Mucosa of descending colon (tissue), 3 donors: ENCODE results near the gene ST8SIA6. TPM values are rescaled to one million over a fixed set of nuclear protein-coding genes. Genes with fewer than 3 reads are reported as not detected.

ENCODE experiments used
- ATAC-seq: fragments of 200-7000 bp; cut with Tn5 transposase; one replicate; pipeline ENCODE4 v1.9.1; 2020; ENCODE audit warnings: mild to moderate bottlenecking, moderate library complexity
- DNase-seq, 3 donors: peaks; one replicate each; pipeline ENCODE4 v3.0.0-alpha.2; 2020
- H3K36me3 ChIP-seq: fragments of 200-600 bp; one replicate; pipeline ENCODE4 v1.8.0; 2021; ENCODE audit warnings: low read depth, mild to moderate bottlenecking
- H3K4me1 ChIP-seq: fragments of 200-600 bp; one replicate; pipeline ENCODE4 v1.8.0; 2021; ENCODE audit warnings: low read depth, mild to moderate bottlenecking
- H3K4me3 ChIP-seq: fragments of 200-600 bp; one replicate; pipeline ENCODE4 v1.8.0; 2021; ENCODE audit warnings: mild to moderate bottlenecking
- H3K9me3 ChIP-seq: fragments of 200-600 bp; one replicate; pipeline ENCODE4 v1.8.0; 2021; ENCODE audit warnings: mild to moderate bottlenecking
- intact Hi-C, 2 donors: fragments of 100-400 bp; cut with DNase I in 1 of 2; cut with micrococcal nuclease in 1 of 2; formaldehyde crosslinking; loops; one replicate each; pipeline versions ENCODE4 v1.11.0 to v1.11.1; 2022; cut with DNase I, micrococcal nuclease
- total RNA-seq, 3 donors: library from RNA; stranded (reverse); fragmentation: NEBNext Ultra II Directional in 2 of 3; extraction: Animal tissue kit (Norgen Biotek cat#: 25700) in 2 of 3; gene quantifications; one replicate each; pipeline versions ENCODE4 v1.2.1 to v1.2.4, GENCODE V29; 2021 to 2023
- TF ChIP-seq, protein P1 (sequence below): fragments of 200-600 bp; IDR thresholded peaks from one replicate; pipeline ENCODE4 v1.8.0; 2022; ENCODE audit warnings: antibody characterized with exemption, mild to moderate bottlenecking
- donor health status: DM: no; HTN: no; CAD: no; lungs with moderate emphysema.
- donor health status: DM: no; HTN: no; CAD: no.
- donor health status: DM: no; HTN: yes; CAD: no.

The ST8SIA6 gene
- total RNA-seq, 3 donors from 2014 or later: 1.6 to 4.2 (median 2.2) TPM

DNA sequence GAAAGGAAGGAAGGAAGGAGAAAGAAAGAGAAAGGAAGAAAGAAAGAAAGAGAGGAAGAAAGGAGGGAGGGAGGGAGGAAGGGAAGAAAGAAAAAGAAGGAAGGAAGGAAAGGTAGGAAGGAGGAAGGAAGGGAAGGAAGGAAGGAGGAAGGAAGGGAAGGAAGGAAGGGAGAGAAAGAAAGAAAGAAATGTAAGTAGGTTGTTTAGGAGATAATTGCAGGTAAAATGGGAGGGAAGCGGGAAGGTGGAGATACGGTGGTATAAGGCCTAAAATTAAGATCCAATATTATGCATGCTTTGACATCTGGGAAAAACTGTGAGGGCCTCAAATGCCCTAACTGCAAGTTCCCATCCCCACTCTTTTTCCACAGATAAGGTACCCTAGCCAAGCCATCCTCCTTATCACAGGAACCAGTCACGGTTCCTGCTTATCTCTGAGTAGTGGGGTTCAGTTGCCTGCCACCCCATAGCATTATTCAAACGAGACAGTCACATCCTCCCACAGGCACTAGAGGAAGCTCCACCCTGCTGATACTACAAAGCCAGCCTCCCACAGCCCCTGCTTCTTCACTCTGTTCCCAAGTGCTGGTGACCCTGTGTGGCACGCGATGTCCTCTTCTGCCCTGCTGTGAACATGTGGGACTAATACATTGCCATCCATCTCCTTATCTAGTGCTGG lies 28.7 kb downstream of the ST8SIA6 start:
- TF ChIP-seq, protein P1, sequence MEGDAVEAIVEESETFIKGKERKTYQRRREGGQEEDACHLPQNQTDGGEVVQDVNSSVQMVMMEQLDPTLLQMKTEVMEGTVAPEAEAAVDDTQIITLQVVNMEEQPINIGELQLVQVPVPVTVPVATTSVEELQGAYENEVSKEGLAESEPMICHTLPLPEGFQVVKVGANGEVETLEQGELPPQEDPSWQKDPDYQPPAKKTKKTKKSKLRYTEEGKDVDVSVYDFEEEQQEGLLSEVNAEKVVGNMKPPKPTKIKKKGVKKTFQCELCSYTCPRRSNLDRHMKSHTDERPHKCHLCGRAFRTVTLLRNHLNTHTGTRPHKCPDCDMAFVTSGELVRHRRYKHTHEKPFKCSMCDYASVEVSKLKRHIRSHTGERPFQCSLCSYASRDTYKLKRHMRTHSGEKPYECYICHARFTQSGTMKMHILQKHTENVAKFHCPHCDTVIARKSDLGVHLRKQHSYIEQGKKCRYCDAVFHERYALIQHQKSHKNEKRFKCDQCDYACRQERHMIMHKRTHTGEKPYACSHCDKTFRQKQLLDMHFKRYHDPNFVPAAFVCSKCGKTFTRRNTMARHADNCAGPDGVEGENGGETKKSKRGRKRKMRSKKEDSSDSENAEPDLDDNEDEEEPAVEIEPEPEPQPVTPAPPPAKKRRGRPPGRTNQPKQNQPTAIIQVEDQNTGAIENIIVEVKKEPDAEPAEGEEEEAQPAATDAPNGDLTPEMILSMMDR: no peak
- H3K4me1 ChIP-seq: no peaks in the 10 kb centered on the region
- DNase-seq (peak in 1 of 3 donors; percentile 55), ATAC-seq (peak; percentile 41)
- no peaks in the 10 kb centered on the region for H3K9me3 ChIP-seq
- no peak overlapping the region for H3K4me3 ChIP-seq
- intact Hi-C loops: no loop called here
- no peaks in the 10 kb centered on the region for H3K36me3 ChIP-seq

DNA sequence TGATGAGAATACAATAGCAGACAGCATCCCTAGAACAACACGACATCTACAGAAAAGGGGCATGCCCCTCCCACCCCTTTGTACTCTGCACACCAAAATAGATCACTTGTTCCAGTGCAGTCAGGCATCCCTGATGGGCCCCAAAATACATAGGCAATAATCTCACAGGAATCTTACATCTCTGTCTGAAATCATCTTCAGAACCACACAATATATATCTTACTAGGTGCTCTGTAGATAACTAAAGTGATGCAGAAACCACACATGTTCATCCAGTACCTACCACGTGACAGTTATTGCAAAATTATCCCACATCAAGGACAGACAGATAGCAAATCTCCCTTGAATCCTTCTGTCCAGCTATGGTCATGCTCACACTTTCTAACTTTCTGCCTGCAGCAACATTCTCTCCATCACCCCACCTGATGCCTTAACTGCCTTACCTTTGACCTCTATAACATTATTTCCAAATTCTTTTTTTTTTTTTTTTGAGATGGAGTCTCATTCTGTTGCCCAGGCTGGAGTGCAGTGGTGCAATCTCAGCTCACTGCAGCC lies 30.7 kb downstream of the ST8SIA6 start:
- no peaks in the 10 kb centered on the region for H3K4me1 ChIP-seq
- ATAC-seq (no peak), DNase-seq (no peak)
- no peak overlapping the region for H3K4me3 ChIP-seq
- H3K9me3 ChIP-seq: no peaks in the 10 kb centered on the region
- intact Hi-C loops: no loop called here
- no peaks in the 10 kb centered on the region for H3K36me3 ChIP-seq
- TF ChIP-seq, protein P1: no peak

DNA sequence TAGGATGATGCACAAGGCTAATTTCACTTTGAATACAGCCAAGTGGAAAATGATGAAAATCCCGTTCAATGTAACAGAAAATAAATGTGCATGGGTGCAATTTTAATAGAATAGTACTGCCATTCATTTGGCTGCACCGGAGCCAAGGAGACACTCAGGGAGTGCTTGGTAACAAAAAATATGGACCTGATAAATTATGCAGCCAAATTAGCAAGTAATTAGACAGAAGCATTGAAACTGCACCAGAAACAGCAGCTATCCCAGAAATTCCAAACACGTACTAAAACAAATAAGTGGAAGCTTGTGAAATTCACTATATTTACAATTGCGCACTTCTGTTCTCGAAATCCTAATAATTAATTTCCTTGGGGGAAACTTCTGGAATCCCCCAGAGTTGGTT lies 31.5 kb downstream of the ST8SIA6 start:
- intact Hi-C loops: no loop called here
- no peaks in the 10 kb centered on the region for H3K36me3 ChIP-seq
- no peaks in the 10 kb centered on the region for H3K4me1 ChIP-seq
- no peaks in the 10 kb centered on the region for H3K9me3 ChIP-seq
- ATAC-seq (no peak), DNase-seq (no peak)
- H3K4me3 ChIP-seq: no peak overlapping the region
- TF ChIP-seq, protein P1: no peak

DNA sequence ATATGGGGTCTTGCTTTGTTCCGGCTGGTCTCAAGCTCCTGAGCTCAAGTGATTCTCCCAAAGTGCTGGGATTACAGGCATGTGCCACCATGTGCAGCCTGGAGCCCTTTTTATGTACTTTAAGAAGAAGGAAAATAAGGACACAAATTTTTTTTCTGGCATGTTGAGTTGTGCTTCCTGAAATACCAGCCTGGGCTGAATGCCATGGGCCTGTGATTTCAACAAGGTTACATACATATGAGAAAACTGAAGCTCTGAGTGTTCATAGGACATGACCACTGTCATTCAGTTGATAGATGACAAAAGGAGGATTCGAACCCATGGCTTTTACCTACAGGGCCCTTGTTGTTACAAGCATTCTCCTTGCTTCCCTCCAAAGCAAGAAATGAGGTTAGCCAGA lies 36.1 kb downstream of the ST8SIA6 start:
- Histone ChIP-seq H3K4me1 (no peaks in the 10 kb centered on the region), H3K4me3 (no peak overlapping the region), H3K36me3 (no peaks in the 10 kb centered on the region), H3K9me3 (no peaks in the 10 kb centered on the region)
- intact Hi-C loops: no loop called here
- TF ChIP-seq, protein P1: no peak
- ATAC-seq (no peak), DNase-seq (no peak)

DNA sequence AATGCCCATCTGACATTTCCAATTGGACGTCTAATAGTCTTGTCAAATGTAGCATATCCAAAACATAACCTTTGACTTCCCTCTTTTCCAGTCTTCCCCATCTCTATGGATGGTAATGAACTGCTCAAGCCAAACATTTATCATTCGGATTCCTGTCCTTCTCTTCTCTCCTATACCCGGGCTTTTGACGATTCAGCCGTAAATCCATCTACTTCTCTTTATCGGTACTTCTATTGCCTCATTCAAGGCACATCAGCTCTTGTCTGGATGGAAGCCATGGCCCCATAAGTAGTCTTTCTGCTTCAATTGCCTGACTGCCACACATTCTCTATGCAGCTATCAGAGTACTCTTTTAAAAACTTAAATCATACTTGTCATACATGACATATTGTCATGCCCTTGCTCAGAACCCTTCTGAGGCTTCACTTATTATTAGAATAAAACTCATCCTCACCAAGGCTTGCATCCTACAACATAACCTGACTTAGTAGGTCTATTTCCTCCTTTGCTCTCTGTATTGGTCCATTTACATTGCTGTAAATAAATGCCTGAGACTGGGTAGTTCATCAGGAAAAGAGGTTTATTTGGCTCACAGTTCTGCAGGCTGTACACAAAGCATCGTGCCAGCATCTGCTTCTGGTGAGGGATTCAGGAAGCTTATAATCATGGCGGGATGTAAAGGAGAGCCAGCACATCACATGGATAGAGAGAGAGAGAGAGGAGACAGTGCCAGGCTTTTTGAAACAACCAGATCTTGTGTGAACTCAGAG lies 37.8 kb downstream of the ST8SIA6 start:
- no peaks in the 10 kb centered on the region for H3K36me3 ChIP-seq
- TF ChIP-seq, protein P1: no peak
- no peak for ATAC-seq
- intact Hi-C loops: no loop called here
- DNase-seq: no peak
- no peaks in the 10 kb centered on the region for H3K9me3 ChIP-seq
- H3K4me3 ChIP-seq: no peak overlapping the region
- H3K4me1 ChIP-seq: no peaks in the 10 kb centered on the region
